Sigmoid colon (tissue), 7 donors: ENCODE results near the gene DYTN. TPM values are rescaled to one million over a fixed set of nuclear protein-coding genes. Genes with fewer than 3 reads are reported as not detected.

Source experiments
- DNase-seq: peaks from one replicate; pipeline ENCODE4 v3.0.0-alpha.2; 2019
- H3K27ac ChIP-seq, 4 donors: fragments of 200-600 bp; sonication (generic); one replicate each; pipeline ENCODE4 v1.5.1; 2016 to 2019; ENCODE audit warnings: mild to moderate bottlenecking in 1 of 4
- H3K27me3 ChIP-seq, 3 donors: fragments of 200-600 bp; sonication (generic); one replicate each; pipeline ENCODE4 v1.5.1; 2019; ENCODE audit warnings: mild to moderate bottlenecking in 1 of 3
- H3K36me3 ChIP-seq, 4 donors: fragments of 200-600 bp; sonication (generic); one replicate each; pipeline ENCODE4 v1.5.1; 2016 to 2019
- H3K4me1 ChIP-seq, 4 donors: fragments of 200-600 bp; sonication (generic); one replicate each; pipeline ENCODE4 v1.5.1; 2017 to 2019
- H3K4me3 ChIP-seq, 4 donors: fragments of 200-600 bp; sonication (generic); one replicate each; pipeline ENCODE4 v1.5.1; 2017 to 2019; ENCODE audit warnings: mild to moderate bottlenecking in 2 of 4, moderate library complexity in 1 of 4
- H3K9me3 ChIP-seq, 4 donors: fragments of 200-600 bp in 3 of 4; sonication (generic) in 3 of 4; one replicate each; pipeline versions ENCODE4 v1.5.1 to v1.6.1; 2013 to 2019
- CTCF ChIP-seq, 4 experiments: fragments of 450-650 bp in 3 of 4; fragments of 200-600 bp in 1 of 4; IDR thresholded peaks; one replicate each; pipeline ENCODE4 v1.5.1; 2016 to 2019; ENCODE audit warnings: antibody characterized with exemption in 4 of 4, mild to moderate bottlenecking in 3 of 4, moderate library complexity in 2 of 4
- EP300 ChIP-seq, 4 donors: sonication (generic); formaldehyde crosslinking; IDR thresholded peaks; one replicate each; pipeline ENCODE4 v1.6.1; 2017; ENCODE audit warnings: antibody characterized with exemption in 4 of 4
- POLR2A ChIP-seq, 2 donors: fragments of 450-650 bp; IDR thresholded peaks; one replicate each; pipeline ENCODE4 v1.6.1; 2016; ENCODE audit warnings: antibody characterized with exemption in 2 of 2, mild to moderate bottlenecking in 2 of 2, moderate library complexity in 2 of 2
- POLR2AphosphoS5 ChIP-seq, 4 donors: sonication (generic); formaldehyde crosslinking; IDR thresholded peaks; one replicate each; pipeline ENCODE4 v1.6.1; 2017; ENCODE audit warnings: antibody characterized with exemption in 4 of 4
- WGBS, 2 donors: extraction: QIAGEN DNeasy Blood & Tissue Kit; methylation state at CpG; one replicate each; pipeline ENCODE4 v1.1.7; 2013; 5-methylcytosine and 5-hydroxymethylcytosine counted together
- intact Hi-C: fragments of 100-400 bp; cut with DNase I; formaldehyde crosslinking; loops from one replicate; pipeline ENCODE4 v1.15.1; 2023
- polyA plus RNA-seq, 3 donors: library from polyadenylated mRNA; stranded (reverse); fragments of 200-250 nt; gene quantifications; one replicate each; pipeline ENCODE4 v1.2.3, GENCODE V29; 2013
- total RNA-seq, 4 donors: library from RNA; depleted of rRNA; stranded (reverse); fragments of >200 nt; gene quantifications; one replicate each; pipeline ENCODE4 v1.1.0, GENCODE V29; 2016
- donor health status: healthy with polysubstance abuse.
- donor health status: Bipolar disorder and iron deficiency.
- donor health status: healthy.

Gene DYTN
- total and polyA plus RNA-seq, 7 donors, result not detected

- Histone ChIP-seq H3K36me3 (no peaks in the 10 kb centered on the region), H3K27me3 (peaks cover 0 to 4% (median 0%) of the 10 kb centered on the region in 3 donors), H3K4me1 (no peaks in the 10 kb centered on the region), H3K9me3 (no peaks in the 10 kb centered on the region), H3K27ac (no peak overlapping the region), H3K4me3 (no peak overlapping the region)
- intact Hi-C loops, result no loop called here
- 83 to 84% methylated on average over 1 of the region's 1 CpG for WGBS, 2 donors
- no peak for DNase-seq
- TF ChIP-seq CTCF (IDR thresholded peaks at IDR 0.05) (no peak), EP300 (IDR thresholded peaks at IDR 0.05) (no peak), POLR2AphosphoS5 (IDR thresholded peaks at IDR 0.05) (no peak), POLR2A (IDR thresholded peaks at IDR 0.05) (no peak)
Measured at GRCh38 chr2:206635015-206635414, 83.2 kb downstream of the DYTN start.

- no peak for TF ChIP-seq CTCF (IDR thresholded peaks at IDR 0.05)
- TF ChIP-seq POLR2A (IDR thresholded peaks at IDR 0.05), result no peak
- no peak for TF ChIP-seq POLR2AphosphoS5 (IDR thresholded peaks at IDR 0.05)
- TF ChIP-seq EP300 (IDR thresholded peaks at IDR 0.05), result no peak
Measured at GRCh38 chr2:206631340-206631739, 86.9 kb downstream of the DYTN start.

GRCh38 chr2:206627632-206628031, 90.6 kb downstream of the DYTN start:
- Histone ChIP-seq H3K4me1 (no peaks in the 10 kb centered on the region), H3K27me3 (no peaks in the 10 kb centered on the region), H3K36me3 (no peaks in the 10 kb centered on the region), H3K27ac (no peak overlapping the region), H3K4me3 (no peak overlapping the region), H3K9me3 (no peaks in the 10 kb centered on the region)
- no peak for DNase-seq
- intact Hi-C loops, result no loop called here
- TF ChIP-seq CTCF (IDR thresholded peaks at IDR 0.05), result no peak
- TF ChIP-seq POLR2A (IDR thresholded peaks at IDR 0.05), result no peak
- no peak for TF ChIP-seq EP300 (IDR thresholded peaks at IDR 0.05)
- no peak for TF ChIP-seq POLR2AphosphoS5 (IDR thresholded peaks at IDR 0.05)

More at GRCh38 chr2:206631340-206631739, 86.9 kb downstream of the DYTN start:
- Histone ChIP-seq H3K9me3 (no peaks in the 10 kb centered on the region), H3K27me3 (no peaks in the 10 kb centered on the region), H3K27ac (no peak overlapping the region), H3K4me1 (no peaks in the 10 kb centered on the region), H3K36me3 (no peaks in the 10 kb centered on the region), H3K4me3 (no peak overlapping the region)
- 37 to 49% methylated on average over 3 of the region's 3 CpGs for WGBS, 2 donors
- intact Hi-C loops, result no loop called here
- DNase-seq, result no peak

GRCh38 chr2:206626108-206626507, 92.1 kb downstream of the DYTN start:
- intact Hi-C loops, result no loop called here
- no peaks in the 10 kb centered on the region for H3K36me3 ChIP-seq
- WGBS, 2 donors, result 72 to 81% methylated on average over 2 of the region's 2 CpGs
- TF ChIP-seq EP300 (IDR thresholded peaks at IDR 0.05) (no peak), CTCF (IDR thresholded peaks at IDR 0.05) (no peak), POLR2A (IDR thresholded peaks at IDR 0.05) (no peak), POLR2AphosphoS5 (IDR thresholded peaks at IDR 0.05) (no peak)
- DNase-seq, result no peak
- H3K4me3 ChIP-seq, result no peak overlapping the region
- H3K9me3 ChIP-seq, result no peaks in the 10 kb centered on the region
- H3K4me1 ChIP-seq, result no peaks in the 10 kb centered on the region
- no peaks in the 10 kb centered on the region for H3K27me3 ChIP-seq
- H3K27ac ChIP-seq, result no peak overlapping the region

GRCh38 chr2:206619011-206619410, 99.2 kb downstream of the DYTN start:
- no peaks in the 10 kb centered on the region for H3K9me3 ChIP-seq
- H3K27ac ChIP-seq, result no peak overlapping the region
- no peaks in the 10 kb centered on the region for H3K27me3 ChIP-seq
- H3K36me3 ChIP-seq, result no peaks in the 10 kb centered on the region
- H3K4me3 ChIP-seq, result no peak overlapping the region
- intact Hi-C loops, result no loop called here
- no peak for DNase-seq
- no peaks in the 10 kb centered on the region for H3K4me1 ChIP-seq
- TF ChIP-seq CTCF (IDR thresholded peaks at IDR 0.05) (no peak), POLR2A (IDR thresholded peaks at IDR 0.05) (no peak), POLR2AphosphoS5 (IDR thresholded peaks at IDR 0.05) (no peak), EP300 (IDR thresholded peaks at IDR 0.05) (no peak)
- 75 to 79% methylated on average over 3 of the region's 3 CpGs for WGBS, 2 donors
